Renal cortex interstitium (tissue), 11 donors: ENCODE results near the gene RAB34. TPM values are rescaled to one million over a fixed set of nuclear protein-coding genes. Genes with fewer than 3 reads are reported as not detected.
"Not testable (repeated sequence)": the region's sequence is repeated elsewhere in the genome, so short reads cannot be mapped to it uniquely, and the experiment has no call there.

Experiments
- DNase-seq, 11 donors: peaks; one replicate each; pipeline ENCODE4 v3.0.0-alpha.2; 2013; ENCODE audit warnings: low read depth in 9 of 11, low spot score in 4 of 11; ENCODE audit errors: extremely low read depth in 1 of 11
- polyA plus RNA-seq, 3 donors: library from polyadenylated mRNA; unstranded; fragments of 120-200 nt; gene quantifications; one replicate each; pipeline ENCODE4 v1.2.1, GENCODE V29; 2013; ENCODE audit not compliant: insufficient read length in 3 of 3

The RAB34 gene
- polyA plus RNA-seq, 3 donors, result 169 to 186 (median 184) TPM

DNA sequence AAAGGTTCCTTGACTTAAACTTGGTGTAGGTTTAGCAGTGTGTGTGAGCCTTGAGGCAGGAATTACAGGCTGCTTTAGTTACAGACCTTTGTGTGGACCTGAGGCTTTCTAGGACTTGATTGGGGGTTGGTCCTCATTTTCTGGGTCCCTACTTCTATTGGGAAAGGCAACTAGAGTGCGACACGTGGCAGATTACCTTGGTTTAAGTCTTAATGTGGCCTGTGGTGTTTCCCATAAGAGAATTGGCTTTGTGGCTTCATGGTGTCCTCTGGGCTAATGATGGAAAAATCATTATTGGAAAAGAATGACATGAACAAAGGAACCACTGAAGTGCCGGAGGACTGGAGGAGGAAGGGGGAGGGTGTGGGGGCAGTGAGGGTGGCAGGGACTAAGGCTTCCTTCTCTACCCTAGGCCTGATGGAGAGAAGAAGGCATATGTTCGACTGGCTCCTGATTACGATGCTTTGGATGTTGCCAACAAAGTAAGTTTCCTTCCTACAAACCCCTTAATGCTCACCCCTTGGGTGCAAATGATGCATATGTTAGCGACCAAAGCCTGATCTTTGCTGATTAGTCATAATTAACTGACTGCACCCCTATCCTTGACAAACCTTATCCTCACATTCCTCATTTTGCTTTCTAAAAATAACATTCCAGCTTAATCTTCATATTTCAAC is 5.6 kb upstream of the RAB34 start:
- no peak for DNase-seq

DNA sequence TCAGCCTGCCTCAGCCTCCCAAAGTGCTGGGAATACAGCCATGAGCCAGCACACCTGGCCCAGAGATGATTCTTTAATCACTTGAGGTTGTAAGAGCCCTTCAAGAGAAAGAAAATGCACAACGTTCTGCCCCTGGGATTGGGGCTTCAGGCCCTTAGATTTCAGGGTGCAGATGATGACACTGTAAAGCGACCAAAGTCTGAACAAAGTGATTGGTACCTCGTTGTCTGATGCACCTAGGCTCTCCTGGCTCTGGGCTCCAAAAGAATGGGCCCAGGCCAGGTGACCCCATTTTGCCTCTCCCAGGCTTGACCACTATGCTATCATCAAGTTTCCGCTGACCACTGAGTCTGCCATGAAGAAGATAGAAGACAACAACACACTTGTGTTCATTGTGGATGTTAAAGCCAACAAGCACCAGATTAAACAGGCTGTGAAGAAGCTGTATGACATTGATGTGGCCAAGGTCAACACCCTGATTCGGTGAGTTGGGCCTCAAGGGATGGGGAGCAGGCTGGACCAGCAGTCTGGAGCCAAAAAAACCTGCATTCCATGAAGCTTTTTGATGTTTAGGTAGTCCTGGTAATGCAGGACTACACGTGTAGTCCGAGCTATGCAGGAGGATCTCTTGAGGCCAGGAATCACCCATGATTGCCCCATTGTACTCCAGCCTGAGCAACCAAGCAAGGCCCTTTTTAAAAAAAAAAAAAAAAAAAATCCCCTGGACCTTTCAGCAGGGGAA is 4.9 kb upstream of the RAB34 start:
- DNase-seq, result no peak

DNA sequence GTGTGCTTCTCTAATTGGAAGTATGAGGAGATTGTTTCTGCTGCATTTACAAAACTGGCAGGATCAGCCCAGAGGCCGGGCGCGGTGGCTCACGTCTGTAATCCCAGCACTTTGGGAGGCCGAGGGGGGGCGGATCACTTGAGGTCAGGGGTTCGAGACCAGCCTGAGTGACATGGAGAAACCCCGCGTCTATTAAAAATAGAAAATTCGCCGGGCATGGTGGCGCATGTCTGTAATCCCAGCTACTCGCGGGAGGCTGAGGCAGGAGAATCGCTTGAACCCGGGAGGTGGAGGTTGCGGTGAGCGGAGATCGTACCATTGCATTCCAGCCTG is 3.3 kb upstream of the RAB34 start:
- DNase-seq, result not testable (repeated sequence)

- no peak for DNase-seq
Observed at GRCh38 chr17:28720247-28720996, 2.8 kb upstream of the RAB34 start.

GRCh38 chr17:28719021-28719433 is 1.4 kb upstream of the RAB34 start:
- DNase-seq, result no peak

DNA sequence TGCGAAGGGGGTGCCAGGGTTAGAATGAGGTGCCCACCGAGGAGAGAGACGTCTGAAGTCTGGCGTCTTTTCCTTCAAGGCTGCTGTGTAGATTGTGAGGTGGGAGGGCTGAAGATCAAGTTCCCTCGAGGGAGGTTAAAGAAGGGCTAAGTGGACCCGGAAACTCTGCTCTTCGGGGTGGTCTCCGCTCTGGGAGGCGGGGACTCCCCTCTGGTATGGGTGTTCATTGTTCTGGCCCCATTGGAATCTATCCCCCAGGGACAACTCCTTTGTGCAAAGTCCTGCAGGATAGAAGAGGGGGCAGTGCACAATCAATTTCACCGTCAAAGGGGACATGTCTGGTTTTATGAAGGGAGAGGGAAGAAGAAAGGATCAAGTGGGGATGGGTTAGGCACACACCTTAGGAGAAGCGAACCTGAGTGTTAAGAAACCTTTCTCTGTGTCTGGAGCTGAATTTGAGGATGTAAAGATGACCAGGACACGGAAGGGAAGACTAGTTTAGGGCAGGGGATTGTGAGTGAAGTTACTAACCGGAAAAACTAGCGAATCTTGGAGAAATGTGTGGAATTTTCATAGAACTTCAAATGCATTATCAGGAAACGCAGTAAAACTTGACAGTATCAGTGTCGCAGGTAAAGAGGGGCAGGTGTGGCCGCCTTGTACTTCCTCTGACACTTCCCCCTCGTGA is 809 bp upstream of the RAB34 start:
- peak in 3 of 11 donors; percentile 48 to 69 (median 49) for DNase-seq

DNA sequence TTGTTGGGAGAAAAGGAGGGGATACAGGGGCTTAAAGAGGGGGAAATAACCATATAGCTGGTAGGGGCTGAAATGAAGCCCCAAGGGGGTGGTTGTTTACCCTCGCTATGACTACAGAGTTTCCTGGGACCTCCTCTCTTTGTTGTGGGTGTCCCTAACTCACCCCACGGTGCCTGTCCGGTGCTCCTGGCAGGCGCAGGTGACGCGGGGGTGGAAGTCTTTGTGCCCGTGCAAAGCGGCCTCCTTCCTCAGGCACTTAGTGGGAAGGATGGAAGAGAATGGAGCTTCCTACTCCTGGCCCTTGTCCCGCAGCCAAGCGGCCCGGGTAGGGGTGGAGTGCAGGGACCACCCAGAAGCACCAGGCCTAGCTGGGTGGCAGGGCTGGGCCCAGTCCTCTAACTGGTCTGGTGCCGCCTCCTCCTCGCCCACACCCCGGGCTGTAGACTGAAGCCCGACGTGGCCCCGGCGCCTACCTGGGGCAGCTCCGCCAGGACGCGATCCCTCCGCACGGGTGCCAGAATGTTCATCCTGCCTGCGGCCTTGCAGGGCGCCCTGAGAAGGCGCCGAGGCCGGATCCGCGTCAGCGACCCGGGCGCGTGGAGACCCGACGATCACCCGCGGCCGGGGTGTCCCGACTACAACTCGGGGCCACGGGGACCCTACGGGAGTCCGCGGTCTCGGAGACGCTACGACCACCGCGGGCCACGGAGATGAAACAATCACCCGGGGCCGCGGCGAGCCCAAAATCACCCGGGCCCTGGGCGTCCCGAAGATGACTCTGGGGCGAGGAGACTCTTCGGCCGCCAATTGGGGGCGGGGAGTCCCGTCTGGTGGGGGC is 709 bp downstream of the RAB34 start:
- no peak for DNase-seq

GRCh38 chr17:28715217-28715616 is 2.5 kb downstream of the RAB34 start:
- no peak for DNase-seq

- DNase-seq, result no peak
Observed at GRCh38 chr17:28714281-28714680, 3.4 kb downstream of the RAB34 start.

- no peak for DNase-seq
Observed at GRCh38 chr17:28712705-28713415, 4.8 kb downstream of the RAB34 start.

DNA sequence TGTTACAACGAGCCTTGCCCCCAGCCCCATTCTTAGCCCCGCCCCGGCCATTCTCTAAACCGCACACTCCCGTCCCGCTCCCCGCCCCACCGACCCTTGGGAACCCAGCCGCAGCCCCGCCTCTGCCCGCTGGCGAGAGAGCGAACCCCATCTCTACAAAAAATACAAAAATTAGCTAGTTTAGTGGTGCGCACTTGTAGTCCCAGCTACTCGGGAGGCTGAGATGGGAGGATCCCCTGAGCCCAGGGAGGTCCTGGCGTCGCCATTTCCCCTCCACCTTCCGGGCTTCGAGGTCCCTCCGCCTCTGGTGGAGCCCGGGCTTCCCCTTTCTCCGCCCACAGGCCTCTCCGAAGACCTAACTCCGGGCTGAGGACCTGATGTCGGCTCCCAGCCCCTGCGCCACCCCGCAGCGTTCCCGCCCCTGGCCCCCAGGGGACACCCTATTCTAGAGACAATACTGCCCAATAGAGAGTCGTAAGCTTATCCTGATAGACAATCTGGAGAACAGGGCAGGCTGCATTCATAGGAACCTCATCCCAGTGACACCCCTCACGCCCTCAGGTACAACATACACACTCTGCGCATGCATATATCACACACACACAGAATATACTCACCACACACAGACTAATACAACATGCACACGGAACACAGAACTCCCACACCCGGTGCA is 5.5 kb downstream of the RAB34 start:
- DNase-seq, result no peak

- peak in 1 of 11 donors; percentile 58 for DNase-seq
Observed at GRCh38 chr17:28711723-28712031, 6.0 kb downstream of the RAB34 start, which contains the start of gene PROCA1. Gene PROCA1, minus strand, starts transcription at chr17:28711888. Its CDS starts 228 bp downstream, at chr17:28711660.

DNA sequence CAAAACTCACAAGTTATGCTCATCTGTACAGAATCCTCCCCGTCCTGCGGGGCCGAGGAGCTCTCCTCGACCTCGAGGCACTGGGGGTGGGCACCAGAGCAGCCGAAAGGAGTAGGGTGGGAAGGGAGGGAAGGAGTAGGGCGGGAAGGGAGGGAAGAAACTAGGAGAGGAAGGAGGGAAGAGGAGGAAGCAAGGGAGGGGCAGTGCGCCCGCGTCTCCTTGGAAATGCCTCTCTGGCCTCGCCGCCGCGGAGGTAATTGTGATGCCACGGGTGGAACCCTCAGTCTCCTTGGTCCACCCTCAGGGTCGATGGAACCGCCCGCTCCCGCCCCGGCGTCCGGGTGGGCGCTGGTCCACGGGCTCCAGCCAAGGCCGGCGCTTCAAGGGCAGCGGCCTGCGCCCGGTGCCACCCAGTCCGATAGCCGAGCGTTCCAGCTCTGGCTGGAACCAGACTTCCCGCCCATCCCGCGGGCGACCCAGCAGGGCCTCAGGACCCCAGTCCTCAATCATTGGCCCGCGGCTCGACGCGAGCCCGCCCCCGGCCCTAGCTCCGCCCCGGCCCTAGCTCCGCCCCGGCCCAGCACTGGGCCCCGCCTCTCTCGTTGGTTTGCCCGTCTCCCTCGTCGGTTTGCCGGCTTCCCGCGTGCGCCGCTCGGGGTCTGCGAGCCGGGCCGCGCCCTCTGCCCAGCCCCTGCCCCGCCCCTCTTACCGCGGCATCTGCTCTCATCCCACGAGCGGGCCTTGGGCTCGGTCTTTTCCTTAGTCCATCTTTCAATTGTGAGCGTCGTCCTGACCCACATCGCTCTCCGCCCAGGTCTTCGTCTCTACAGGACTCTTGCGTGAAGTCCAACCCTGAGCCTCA is 6.6 kb downstream of the RAB34 start:
- peak in 9 of 11 donors; percentile 83 to 91 (median 90) for DNase-seq

GRCh38 chr17:28707339-28707720 is 10.3 kb downstream of the RAB34 start:
- DNase-seq, result no peak

- no peak for DNase-seq
Observed at GRCh38 chr17:28706471-28707338, 11.0 kb downstream of the RAB34 start.
